ENCODE data around the gene GRAP2.

Gene GRAP2

GRCh38 chr22:39967996-39968972 lies 67.4 kb downstream of the GRAP2 start:
- Histone ChIP-seq H3K36me3 (ENCODE audit: insufficient read depth, low read length) (no peaks in the 10 kb centered on the region), H3K9me3 (ENCODE audit: control insufficient read depth, insufficient read depth, low read length) (no peaks in the 10 kb centered on the region), H3K4me1 (ENCODE audit: insufficient read depth, low read length) (no peaks in the 10 kb centered on the region), H3K9ac (ENCODE audit: low read depth, low read length) (no peak overlapping the region)

GRCh38 chr22:39970742-39971141 lies 69.9 kb downstream of the GRAP2 start:
- H3K36me3 ChIP-seq (ENCODE audit: insufficient read depth, low read length): no peaks in the 10 kb centered on the region
- no peaks in the 10 kb centered on the region for H3K9me3 ChIP-seq (ENCODE audit: control insufficient read depth, insufficient read depth, low read length)
- no peaks in the 10 kb centered on the region for H3K4me1 ChIP-seq (ENCODE audit: insufficient read depth, low read length)
- no peak overlapping the region for H3K9ac ChIP-seq (ENCODE audit: low read depth, low read length)

- Histone ChIP-seq H3K4me1 (ENCODE audit: insufficient read depth, low read length) (no peaks in the 10 kb centered on the region), H3K9ac (ENCODE audit: low read depth, low read length) (no peak overlapping the region), H3K36me3 (ENCODE audit: insufficient read depth, low read length) (no peaks in the 10 kb centered on the region), H3K9me3 (ENCODE audit: control insufficient read depth, insufficient read depth, low read length) (no peaks in the 10 kb centered on the region)
Measured at GRCh38 chr22:39972641-39973040, 71.8 kb downstream of the GRAP2 start.

- no peaks in the 10 kb centered on the region for H3K9me3 ChIP-seq (ENCODE audit: control insufficient read depth, insufficient read depth, low read length)
- H3K4me1 ChIP-seq (ENCODE audit: insufficient read depth, low read length): no peaks in the 10 kb centered on the region
- no peak overlapping the region for H3K9ac ChIP-seq (ENCODE audit: low read depth, low read length)
- H3K36me3 ChIP-seq (ENCODE audit: insufficient read depth, low read length): no peaks in the 10 kb centered on the region
Measured at GRCh38 chr22:39973656-39974055, 72.8 kb downstream of the GRAP2 start.

- no peak overlapping the region for H3K9ac ChIP-seq (ENCODE audit: low read depth, low read length)
- no peaks in the 10 kb centered on the region for H3K9me3 ChIP-seq (ENCODE audit: control insufficient read depth, insufficient read depth, low read length)
- no peaks in the 10 kb centered on the region for H3K36me3 ChIP-seq (ENCODE audit: insufficient read depth, low read length)
- H3K4me1 ChIP-seq (ENCODE audit: insufficient read depth, low read length): no peaks in the 10 kb centered on the region
Measured at GRCh38 chr22:39974065-39974464, 73.2 kb downstream of the GRAP2 start.

- Histone ChIP-seq H3K9me3 (ENCODE audit: control insufficient read depth, insufficient read depth, low read length) (no peaks in the 10 kb centered on the region), H3K9ac (ENCODE audit: low read depth, low read length) (no peak overlapping the region), H3K36me3 (ENCODE audit: insufficient read depth, low read length) (no peaks in the 10 kb centered on the region), H3K4me1 (ENCODE audit: insufficient read depth, low read length) (no peaks in the 10 kb centered on the region)
Measured at GRCh38 chr22:39979048-39979447, 78.2 kb downstream of the GRAP2 start.

- H3K9ac ChIP-seq (ENCODE audit: low read depth, low read length): no peak overlapping the region
- no peaks in the 10 kb centered on the region for H3K36me3 ChIP-seq (ENCODE audit: insufficient read depth, low read length)
- no peaks in the 10 kb centered on the region for H3K4me1 ChIP-seq (ENCODE audit: insufficient read depth, low read length)
- no peaks in the 10 kb centered on the region for H3K9me3 ChIP-seq (ENCODE audit: control insufficient read depth, insufficient read depth, low read length)
Measured at GRCh38 chr22:39979458-39979857, 78.6 kb downstream of the GRAP2 start.

- Histone ChIP-seq H3K36me3 (ENCODE audit: insufficient read depth, low read length) (no peaks in the 10 kb centered on the region), H3K4me1 (ENCODE audit: insufficient read depth, low read length) (no peaks in the 10 kb centered on the region), H3K9me3 (ENCODE audit: control insufficient read depth, insufficient read depth, low read length) (no peaks in the 10 kb centered on the region), H3K9ac (ENCODE audit: low read depth, low read length) (no peak overlapping the region)
Measured at GRCh38 chr22:39980596-39980995, 79.7 kb downstream of the GRAP2 start.

- H3K36me3 ChIP-seq (ENCODE audit: insufficient read depth, low read length): no peaks in the 10 kb centered on the region
- no peak overlapping the region for H3K9ac ChIP-seq (ENCODE audit: low read depth, low read length)
- no peaks in the 10 kb centered on the region for H3K9me3 ChIP-seq (ENCODE audit: control insufficient read depth, insufficient read depth, low read length)
- no peaks in the 10 kb centered on the region for H3K4me1 ChIP-seq (ENCODE audit: insufficient read depth, low read length)
Measured at GRCh38 chr22:39983346-39983745, 82.5 kb downstream of the GRAP2 start.

GRCh38 chr22:39984006-39984405 lies 83.1 kb downstream of the GRAP2 start:
- H3K9me3 ChIP-seq (ENCODE audit: control insufficient read depth, insufficient read depth, low read length): no peaks in the 10 kb centered on the region

GRCh38 chr22:39984746-39985145 lies 83.9 kb downstream of the GRAP2 start:
- Histone ChIP-seq H3K4me1 (ENCODE audit: insufficient read depth, low read length) (no peaks in the 10 kb centered on the region), H3K36me3 (ENCODE audit: insufficient read depth, low read length) (no peaks in the 10 kb centered on the region), H3K9ac (ENCODE audit: low read depth, low read length) (no peak overlapping the region), H3K9me3 (ENCODE audit: control insufficient read depth, insufficient read depth, low read length) (no peaks in the 10 kb centered on the region)

More at GRCh38 chr22:39984006-39984405, 83.1 kb downstream of the GRAP2 start:
- H3K9ac ChIP-seq (ENCODE audit: low read depth, low read length): no peak overlapping the region
- H3K36me3 ChIP-seq (ENCODE audit: insufficient read depth, low read length): no peaks in the 10 kb centered on the region
- no peaks in the 10 kb centered on the region for H3K4me1 ChIP-seq (ENCODE audit: insufficient read depth, low read length)

- H3K9ac ChIP-seq (ENCODE audit: low read depth, low read length): no peak overlapping the region
- no peaks in the 10 kb centered on the region for H3K36me3 ChIP-seq (ENCODE audit: insufficient read depth, low read length)
- H3K9me3 ChIP-seq (ENCODE audit: control insufficient read depth, insufficient read depth, low read length): no peaks in the 10 kb centered on the region
- H3K4me1 ChIP-seq (ENCODE audit: insufficient read depth, low read length): no peaks in the 10 kb centered on the region
Measured at GRCh38 chr22:39985383-39986035, 84.6 kb downstream of the GRAP2 start.

- Histone ChIP-seq H3K9ac (ENCODE audit: low read depth, low read length) (no peak overlapping the region), H3K36me3 (ENCODE audit: insufficient read depth, low read length) (no peaks in the 10 kb centered on the region), H3K9me3 (ENCODE audit: control insufficient read depth, insufficient read depth, low read length) (no peaks in the 10 kb centered on the region), H3K4me1 (ENCODE audit: insufficient read depth, low read length) (no peaks in the 10 kb centered on the region)
Measured at GRCh38 chr22:39988386-39989114, 87.7 kb downstream of the GRAP2 start.

GRCh38 chr22:39989633-39990032 lies 88.7 kb downstream of the GRAP2 start:
- no peaks in the 10 kb centered on the region for H3K36me3 ChIP-seq (ENCODE audit: insufficient read depth, low read length)
- no peaks in the 10 kb centered on the region for H3K4me1 ChIP-seq (ENCODE audit: insufficient read depth, low read length)
- H3K9me3 ChIP-seq (ENCODE audit: control insufficient read depth, insufficient read depth, low read length): no peaks in the 10 kb centered on the region
- no peak overlapping the region for H3K9ac ChIP-seq (ENCODE audit: low read depth, low read length)

All from ES-I3 (cell line).